SU-DHL-6 (cell line): ENCODE results near the gene SH3RF3.

Experiments
- H2AFZ ChIP-seq: fragments of 200-600 bp; sonication (generic); 2 replicates; pipeline ENCODE4 v1.6.1; 2014; ENCODE audit warnings: low read depth, mild to moderate bottlenecking, moderate library complexity, mixed read lengths, antibody characterized with exemption, low read length; ENCODE audit not compliant: severe bottlenecking
- H3F3A ChIP-seq: fragments of 200-600 bp; shearing (Covaris generic); 2 replicates; pipeline ENCODE4 v1.6.0; 2016; ENCODE audit warnings: antibody characterized with exemption, mild to moderate bottlenecking; ENCODE audit not compliant: insufficient read depth
- H3K27ac ChIP-seq: fragments of 200-600 bp; sonication (generic); 2 replicates; pipeline ENCODE4 v1.5.1; 2016; ENCODE audit warnings: low read depth, mild to moderate bottlenecking, low read length, moderate library complexity, mixed read lengths
- H3K27me3 ChIP-seq: fragments of 200-600 bp; sonication (generic), shearing (Covaris generic); 2 replicates; pipeline ENCODE4 v1.6.0; 2014; ENCODE audit warnings: mild to moderate bottlenecking, low read length
- H3K36me3 ChIP-seq: fragments of 200-600 bp; sonication (generic); 2 replicates; pipeline ENCODE4 v1.6.1; 2014; ENCODE audit warnings: mild to moderate bottlenecking, low read length, mixed read lengths
- H3K4me2 ChIP-seq: fragments of 300-600, 200-600 bp; shearing (Covaris generic), sonication (generic); 2 replicates; pipeline ENCODE4 v1.6.0; 2014; ENCODE audit warnings: low read length, low read depth, mild to moderate bottlenecking; ENCODE audit not compliant: poor library complexity, severe bottlenecking
- H3K4me3 ChIP-seq: fragments of 200-600 bp; sonication (generic); 2 replicates; pipeline ENCODE4 v1.5.1; 2014; ENCODE audit warnings: antibody characterized with exemption, low read length, mild to moderate bottlenecking, mixed read lengths; ENCODE audit not compliant: insufficient read depth, poor library complexity, severe bottlenecking
- H3K79me2 ChIP-seq: fragments of 200-600 bp; sonication (generic); 2 replicates; pipeline ENCODE4 v1.6.1; 2014; ENCODE audit warnings: mild to moderate bottlenecking, low read length, moderate library complexity; ENCODE audit not compliant: insufficient read depth
- H3K9ac ChIP-seq: fragments of 200-600 bp; sonication (generic); 2 replicates; pipeline ENCODE4 v1.7.0; 2014; ENCODE audit warnings: mild to moderate bottlenecking, low read length
- H3K9me2 ChIP-seq: fragments of 200-600 bp; sonication (generic); replicated peaks from 2 replicates; pipeline ENCODE4 v1.6.1; 2014; ENCODE audit warnings: low read length; ENCODE audit not compliant: insufficient read depth
- H3K9me3 ChIP-seq: fragments of 200-600 bp; sonication (generic); 2 replicates; pipeline ENCODE4 v1.6.1; 2014; ENCODE audit warnings: low read length, mixed read lengths; ENCODE audit not compliant: insufficient read depth
- H4K20me1 ChIP-seq: fragments of 200-600 bp; sonication (generic); 2 replicates; pipeline ENCODE4 v1.6.1; 2014; ENCODE audit warnings: low read depth, mild to moderate bottlenecking, antibody characterized with exemption, low read length, moderate library complexity, mixed read lengths
- CTCF ChIP-seq: fragments of 200-600 bp; sonication (generic); IDR thresholded peaks from one replicate; pipeline ENCODE4 v1.5.1; 2017; ENCODE audit warnings: antibody characterized with exemption, mild to moderate bottlenecking, low read length, moderate library complexity; ENCODE audit not compliant: insufficient read depth, poor library complexity, severe bottlenecking
- EZH2phosphoT487 ChIP-seq: fragments of 200-600 bp; sonication (generic), shearing (Covaris generic); conservative IDR thresholded peaks from 2 replicates; pipeline ENCODE4 v1.6.1; 2018; ENCODE audit warnings: mild to moderate bottlenecking, antibody characterized with exemption, low read length, moderate library complexity, mixed read lengths

Gene SH3RF3

GRCh38 chr2:109151519-109151918 is 22.5 kb downstream of the SH3RF3 start:
- Histone ChIP-seq H4K20me1 (no peaks in the 10 kb centered on the region), H3K9me2 (no peaks in the 10 kb centered on the region), H2AFZ (no peak overlapping the region), H3F3A (no peaks in the 10 kb centered on the region), H3K27ac (no peak overlapping the region), H3K27me3 (no peaks in the 10 kb centered on the region), H3K79me2 (no peaks in the 10 kb centered on the region), H3K4me3 (no peak overlapping the region), H3K36me3 (no peaks in the 10 kb centered on the region), H3K9ac (no peak overlapping the region), H3K4me2 (no peak overlapping the region), H3K9me3 (no peaks in the 10 kb centered on the region)
- no peak for TF ChIP-seq CTCF
- TF ChIP-seq EZH2phosphoT487, result no peak

- Histone ChIP-seq H3K9me3 (no peaks in the 10 kb centered on the region), H3K4me2 (no peak overlapping the region), H3K27me3 (no peaks in the 10 kb centered on the region), H4K20me1 (no peaks in the 10 kb centered on the region), H3K36me3 (no peaks in the 10 kb centered on the region), H3F3A (no peaks in the 10 kb centered on the region), H3K27ac (no peak overlapping the region), H3K9ac (no peak overlapping the region), H3K4me3 (no peak overlapping the region), H3K79me2 (no peaks in the 10 kb centered on the region), H3K9me2 (no peaks in the 10 kb centered on the region), H2AFZ (no peak overlapping the region)
- no peak for TF ChIP-seq CTCF
- no peak for TF ChIP-seq EZH2phosphoT487
Observed at GRCh38 chr2:109153005-109153784, 24.2 kb downstream of the SH3RF3 start.

- H3K9me2 ChIP-seq, result no peaks in the 10 kb centered on the region
- no peaks in the 10 kb centered on the region for H4K20me1 ChIP-seq
- no peaks in the 10 kb centered on the region for H3F3A ChIP-seq
- H3K4me2 ChIP-seq, result no peak overlapping the region
- no peak overlapping the region for H2AFZ ChIP-seq
- no peaks in the 10 kb centered on the region for H3K79me2 ChIP-seq
- H3K27ac ChIP-seq, result no peak overlapping the region
- H3K36me3 ChIP-seq, result no peaks in the 10 kb centered on the region
- H3K4me3 ChIP-seq, result no peak overlapping the region
- no peaks in the 10 kb centered on the region for H3K9me3 ChIP-seq
- TF ChIP-seq CTCF (no peak), EZH2phosphoT487 (no peak)
- no peaks in the 10 kb centered on the region for H3K27me3 ChIP-seq
- H3K9ac ChIP-seq, result no peak overlapping the region
Observed at GRCh38 chr2:109153807-109154206, 24.8 kb downstream of the SH3RF3 start.
